Natural killer cell (primary cell): ENCODE results near the gene INPP4B. TPM values are rescaled to one million over a fixed set of nuclear protein-coding genes. Genes with fewer than 3 reads are reported as not detected.

Experiments
- ATAC-seq, 3 donors: fragments of 150-1000 bp in 2 of 3; fragments of 200-7000 bp in 1 of 3; cut with Tn5 transposase; 1 replicate in 1 of 3; 2 replicates in 2 of 3; pipeline ENCODE4 v1.10.0; 2021; ENCODE audit warnings: mild to moderate bottlenecking in 2 of 3, moderate library complexity in 2 of 3
- DNase-seq, 2 donors: peaks; one replicate each; pipeline versions ENCODE4 v3.0.0 to v3.0.0-alpha.2; 2013 to 2021; ENCODE audit warnings: mixed read lengths in 1 of 2
- H3K27ac ChIP-seq: one replicate; pipeline ENCODE4 v1.5.1; 2013; ENCODE audit warnings: mild to moderate bottlenecking, low read length
- H3K27me3 ChIP-seq: one replicate; pipeline ENCODE4 v1.6.1; 2013; ENCODE audit warnings: low read length; ENCODE audit not compliant: control insufficient read depth, insufficient read depth
- H3K36me3 ChIP-seq: one replicate; pipeline ENCODE4 v1.6.1; 2013; ENCODE audit warnings: low read length; ENCODE audit not compliant: control insufficient read depth, insufficient read depth
- H3K4me1 ChIP-seq: one replicate; pipeline ENCODE4 v1.6.1; 2013; ENCODE audit warnings: low read length; ENCODE audit not compliant: control insufficient read depth, insufficient read depth
- H3K4me3 ChIP-seq: one replicate; pipeline ENCODE4 v1.5.1; 2013; ENCODE audit warnings: low read length
- H3K9me3 ChIP-seq: one replicate; pipeline ENCODE4 v1.6.1; 2013; ENCODE audit warnings: low read length; ENCODE audit not compliant: control insufficient read depth, insufficient read depth
- H3K27ac Mint-ChIP-seq, 2 donors: one replicate each; pipeline ENCODE4 v1.8.0; 2022; ENCODE audit warnings: mild to moderate bottlenecking in 2 of 2, mixed read lengths in 2 of 2, moderate library complexity in 1 of 2
- H3K27me3 Mint-ChIP-seq, 2 donors: one replicate each; pipeline ENCODE4 v1.8.0; 2022; ENCODE audit warnings: low read depth in 2 of 2, mixed read lengths in 2 of 2
- H3K36me3 Mint-ChIP-seq: one replicate; pipeline ENCODE4 v1.8.0; 2022; ENCODE audit warnings: mixed read lengths
- H3K4me1 Mint-ChIP-seq, 2 donors: one replicate each; pipeline ENCODE4 v1.8.0; 2022; ENCODE audit warnings: mixed read lengths in 2 of 2
- H3K4me3 Mint-ChIP-seq: one replicate; pipeline ENCODE4 v1.8.0; 2022; ENCODE audit warnings: mild to moderate bottlenecking, moderate library complexity, mixed read lengths
- H3K9me3 Mint-ChIP-seq, 2 donors: one replicate each; pipeline ENCODE4 v1.8.0; 2022; ENCODE audit warnings: mixed read lengths in 2 of 2
- CTCF ChIP-seq: fragments of 200-600 bp; IDR thresholded peaks from one replicate; pipeline ENCODE4 v1.8.0; 2022; ENCODE audit warnings: antibody characterized with exemption
- WGBS: methylation state at CpG from one replicate; pipeline ENCODE4 v1.1.7; 2013; ENCODE audit warnings: missing lambda C conversion rate; ENCODE audit not compliant: insufficient coverage; 5-methylcytosine and 5-hydroxymethylcytosine counted together
- intact Hi-C: fragments of 100-400 bp; cut with micrococcal nuclease; formaldehyde crosslinking; loops from one replicate; pipeline ENCODE4 v1.14.2; 2022
- total RNA-seq, 4 donors: library from RNA; stranded (reverse); fragments of 120-200 nt in 1 of 4; gene quantifications; one replicate each; pipeline versions ENCODE4 v1.2.3 to v1.2.4, GENCODE V29; 2013 to 2022

The INPP4B gene
- total RNA-seq, 3 donors from 2014 or later (not counting 1 experiment from before 2014, with no cell fraction given): 2.4 to 6.2 (median 4.5) TPM

GRCh38 chr4:142287371-142287770, 558.7 kb downstream of the INPP4B start:
- H3K4me1 Mint-ChIP-seq: no peaks in the 10 kb centered on the region
- no peak overlapping the region for H3K4me3 Mint-ChIP-seq
- no peak overlapping the region for H3K27ac Mint-ChIP-seq
- H3K9me3 Mint-ChIP-seq: peaks cover 0 to 10% of the 10 kb centered on the region in 2 donors
- Histone ChIP-seq H3K4me1 (no peaks in the 10 kb centered on the region), H3K9me3 (peaks cover 2% of the 10 kb centered on the region), H3K27me3 (no peaks in the 10 kb centered on the region), H3K27ac (no peak overlapping the region), H3K4me3 (no peak overlapping the region), H3K36me3 (no peaks in the 10 kb centered on the region)
- TF ChIP-seq CTCF: no peak
- no peaks in the 10 kb centered on the region for H3K36me3 Mint-ChIP-seq
- H3K27me3 Mint-ChIP-seq: no peaks in the 10 kb centered on the region
- DNase-seq: no peak
- ATAC-seq: no peak
- 63% methylated on average over 8 of the region's 8 CpGs for WGBS
- intact Hi-C loops: no loop called here

GRCh38 chr4:142285222-142285583, 560.9 kb downstream of the INPP4B start:
- H3K4me3 ChIP-seq: no peak overlapping the region
- H3K27me3 ChIP-seq: no peaks in the 10 kb centered on the region
- H3K27ac ChIP-seq: no peak overlapping the region
- intact Hi-C loops: no loop called here
- H3K9me3 ChIP-seq: peaks cover 2% of the 10 kb centered on the region
- Mint-ChIP-seq H3K4me3 (no peak overlapping the region), H3K4me1 (no peaks in the 10 kb centered on the region), H3K27me3 (no peaks in the 10 kb centered on the region), H3K27ac (no peak overlapping the region), H3K36me3 (no peaks in the 10 kb centered on the region), H3K9me3 (peaks cover 0 to 5% of the 10 kb centered on the region in 2 donors)
- ATAC-seq (no peak), DNase-seq (peak in 1 of 2 donors; percentile 7)
- no peaks in the 10 kb centered on the region for H3K4me1 ChIP-seq
- TF ChIP-seq CTCF: no peak
- no peaks in the 10 kb centered on the region for H3K36me3 ChIP-seq

GRCh38 chr4:142284402-142285221, 561.5 kb downstream of the INPP4B start:
- DNase-seq (peak in 1 of 2 donors; percentile 6), ATAC-seq (no peak)
- WGBS: 71% methylated on average over 9 of the region's 9 CpGs
- Histone ChIP-seq H3K9me3 (no peaks in the 10 kb centered on the region), H3K36me3 (no peaks in the 10 kb centered on the region), H3K4me3 (no peak overlapping the region), H3K27ac (no peak overlapping the region), H3K4me1 (no peaks in the 10 kb centered on the region), H3K27me3 (no peaks in the 10 kb centered on the region)
- intact Hi-C loops: no loop called here
- H3K27ac Mint-ChIP-seq: no peak overlapping the region
- no peaks in the 10 kb centered on the region for H3K27me3 Mint-ChIP-seq
- peaks cover 0 to 1% of the 10 kb centered on the region in 2 donors for H3K9me3 Mint-ChIP-seq
- TF ChIP-seq CTCF: no peak
- no peaks in the 10 kb centered on the region for H3K36me3 Mint-ChIP-seq
- H3K4me3 Mint-ChIP-seq: no peak overlapping the region
- H3K4me1 Mint-ChIP-seq: no peaks in the 10 kb centered on the region
